CD4-positive, alpha-beta memory T cell (primary cell): Measurements from ENCODE around the gene TMEM154. TPM values are rescaled to one million over a fixed set of nuclear protein-coding genes. Genes with fewer than 3 reads are reported as not detected.

Experiments used
- CTCF ChIA-PET: fragments of 350-600 bp; sonication (Branson Sonifier 250); formaldehyde crosslinking; loops from one replicate; lab custom pipeline; 2021; ENCODE audit warnings: inconsistent platforms; ENCODE audit not compliant: partially characterized antibody; lab: Charles Lee
- POLR2A ChIA-PET: fragments of 350-600 bp; sonication (Branson Sonifier 250); formaldehyde crosslinking; loops from one replicate; lab custom pipeline; 2021; ENCODE audit not compliant: partially characterized antibody; lab: Charles Lee
- DNase-seq, 5 donors: peaks; one replicate each; pipeline versions ENCODE4 v3.0.0 to v3.0.0-alpha.2; 2020 to 2022; ENCODE audit warnings: mixed read lengths in 1 of 5
- H3K27ac ChIP-seq: one replicate; pipeline ENCODE4 v1.7.0; 2013; ENCODE audit warnings: low read depth, low read length
- H3K27me3 ChIP-seq: 2 replicates; pipeline ENCODE4 v1.7.0; 2013; ENCODE audit warnings: mild to moderate bottlenecking, low read length, moderate library complexity; ENCODE audit not compliant: insufficient read depth
- H3K36me3 ChIP-seq: 2 replicates; pipeline ENCODE4 v1.7.0; 2013; ENCODE audit warnings: mild to moderate bottlenecking, low read length, moderate library complexity; ENCODE audit not compliant: insufficient read depth
- H3K4me1 ChIP-seq: 2 replicates; pipeline ENCODE4 v1.7.0; 2013; ENCODE audit warnings: mild to moderate bottlenecking, low read length, moderate library complexity; ENCODE audit not compliant: insufficient read depth
- H3K4me3 ChIP-seq, 2 donors: one replicate each; pipeline ENCODE4 v1.7.0; 2013; ENCODE audit warnings: low read length in 2 of 2, mild to moderate bottlenecking in 1 of 2
- H3K9me3 ChIP-seq, 2 donors: one replicate each; pipeline ENCODE4 v1.7.0; 2013; ENCODE audit warnings: low read length in 2 of 2, control low read depth in 1 of 2; ENCODE audit not compliant: control insufficient read depth in 1 of 2
- H3K27ac Mint-ChIP-seq, 7 donors: one replicate each; pipeline ENCODE4 v1.8.0; 2020 to 2021; ENCODE audit warnings: mixed read lengths in 7 of 7, mild to moderate bottlenecking in 6 of 7, inconsistent platforms in 3 of 7, moderate library complexity in 3 of 7
- H3K27me3 Mint-ChIP-seq, 2 donors: one replicate each; pipeline ENCODE4 v1.8.0; 2020 to 2021; ENCODE audit warnings: mixed read lengths in 2 of 2
- H3K36me3 Mint-ChIP-seq, 2 donors: one replicate each; pipeline ENCODE4 v1.8.0; 2020 to 2021; ENCODE audit warnings: mixed read lengths in 2 of 2, inconsistent platforms in 1 of 2, mild to moderate bottlenecking in 1 of 2
- H3K4me1 Mint-ChIP-seq, 4 donors: one replicate each; pipeline ENCODE4 v1.8.0; 2020 to 2021; ENCODE audit warnings: mixed read lengths in 4 of 4, mild to moderate bottlenecking in 1 of 4
- H3K4me3 Mint-ChIP-seq, 8 donors: one replicate each; pipeline ENCODE4 v1.8.0; 2020 to 2021; ENCODE audit warnings: mixed read lengths in 8 of 8, mild to moderate bottlenecking in 7 of 8, moderate library complexity in 6 of 8, inconsistent platforms in 3 of 8
- H3K9me3 Mint-ChIP-seq, 8 donors: one replicate each; pipeline ENCODE4 v1.8.0; 2020 to 2021; ENCODE audit warnings: mixed read lengths in 8 of 8, mild to moderate bottlenecking in 5 of 8, inconsistent platforms in 3 of 8, moderate library complexity in 1 of 8
- intact Hi-C: fragments of 100-400 bp; cut with micrococcal nuclease; formaldehyde crosslinking; loops from one replicate; pipeline ENCODE4 v1.15.1; 2023
- polyA plus RNA-seq, 2 donors: library from polyadenylated mRNA; unstranded; fragments of 300-500 nt; fragmentation: Illumina TruSeq; gene quantifications; one replicate each; pipeline ENCODE4 v1.2.3, GENCODE V29; 2021
- total RNA-seq, 2 experiments: library from RNA; stranded (reverse); gene quantifications; one replicate each; pipeline ENCODE4 v1.2.3, GENCODE V29; 2021

TMEM154 gene
- total and polyA plus RNA-seq, 4 experiments from 2014 or later, result 35.2 to 46.7 (median 40.3) TPM

DNA sequence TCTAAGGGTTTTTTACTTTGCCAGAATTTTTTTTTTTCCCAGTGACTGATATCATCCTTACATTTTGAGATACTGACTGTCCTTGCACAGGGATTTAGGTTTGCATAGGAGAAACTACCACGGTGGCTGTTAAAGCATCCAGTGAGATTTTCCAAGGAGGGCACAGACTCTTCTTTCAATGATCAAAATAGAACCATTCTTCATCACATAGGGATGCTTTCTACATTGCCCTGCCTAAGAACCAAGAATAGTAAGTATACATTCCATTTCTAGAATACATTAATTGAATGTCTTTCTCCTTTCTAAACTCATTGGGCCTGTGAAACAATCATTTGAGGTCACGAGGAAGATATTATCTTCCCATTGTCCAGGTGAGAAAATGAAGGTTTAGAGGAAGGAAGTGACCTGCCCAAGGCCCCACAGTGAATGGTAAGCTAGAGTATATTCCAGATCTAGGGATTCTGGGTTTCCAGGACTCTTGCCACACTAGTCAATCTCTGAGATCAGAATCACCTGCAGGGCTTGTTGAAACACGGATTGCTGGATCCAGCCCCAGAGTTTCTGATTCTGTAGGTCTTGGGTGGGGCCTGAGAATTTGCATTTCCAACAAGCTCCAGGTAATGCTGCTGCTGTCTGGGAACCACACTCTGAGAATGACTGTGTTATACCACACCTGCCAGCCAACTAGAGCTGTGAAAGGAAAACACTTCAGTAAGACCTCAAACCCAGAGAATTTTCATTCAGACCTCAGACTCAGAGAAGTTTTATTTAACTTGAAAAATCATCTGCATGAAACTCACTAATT is 17.7 kb upstream of the TMEM154 start:
- no peak for DNase-seq
- Mint-ChIP-seq H3K27me3 (no peaks in the 10 kb centered on the region), H3K4me3 (peak overlapping the region in 3 of 8 donors; percentile 6 to 19 (median 7)), H3K9me3 (peaks cover 0 to 8% (median 0%) of the 10 kb centered on the region in 8 donors), H3K36me3 (no peaks in the 10 kb centered on the region), H3K27ac (peak overlapping the region in 5 of 7 donors; percentile 2 to 83 (median 67)), H3K4me1 (peaks cover 10 to 21% (median 14%) of the 10 kb centered on the region in 4 donors)
- CTCF ChIA-PET, result no interaction called here
- intact Hi-C loops, result loop anchor here (1.0 kb wide), 1 partner anchor 18 kb away; the partner anchor contains the start of gene TMEM154
- peaks cover 14% of the 10 kb centered on the region for H3K4me1 ChIP-seq
- no peak overlapping the region for H3K4me3 ChIP-seq
- no peaks in the 10 kb centered on the region for H3K9me3 ChIP-seq
- H3K27ac ChIP-seq, result no peak overlapping the region
- POLR2A ChIA-PET, result interaction anchor here (1.2 kb wide), 1 partner anchor 161 kb away, joined by 5 read pairs; the partner anchor contains the start of gene FBXW7
- H3K36me3 ChIP-seq, result no peaks in the 10 kb centered on the region
- H3K27me3 ChIP-seq, result no peaks in the 10 kb centered on the region

- Histone ChIP-seq H3K4me3 (no peak overlapping the region), H3K4me1 (peaks cover 14% of the 10 kb centered on the region), H3K36me3 (no peaks in the 10 kb centered on the region), H3K27ac (no peak overlapping the region), H3K27me3 (no peaks in the 10 kb centered on the region), H3K9me3 (no peaks in the 10 kb centered on the region)
- CTCF ChIA-PET, result no interaction called here
- intact Hi-C loops, result loop anchor here (1.0 kb wide), 1 partner anchor 18 kb away; the partner anchor contains the start of gene TMEM154
- peak overlapping the region in 5 of 7 donors; percentile 2 to 83 (median 67) for H3K27ac Mint-ChIP-seq
- no peaks in the 10 kb centered on the region for H3K27me3 Mint-ChIP-seq
- H3K4me1 Mint-ChIP-seq, result peaks cover 10 to 21% (median 14%) of the 10 kb centered on the region in 4 donors
- H3K36me3 Mint-ChIP-seq, result no peaks in the 10 kb centered on the region
- peaks cover 0 to 3% (median 0%) of the 10 kb centered on the region in 8 donors for H3K9me3 Mint-ChIP-seq
- POLR2A ChIA-PET, result no interaction called here
- DNase-seq, result peak; percentile 58 to 81 (median 70)
- H3K4me3 Mint-ChIP-seq, result peak overlapping the region in 6 of 8 donors; percentile 0 to 51 (median 10)
Observed at GRCh38 chr4:152696764-152697261, 17.0 kb upstream of the TMEM154 start.

- no peak for DNase-seq
- POLR2A ChIA-PET, result no interaction called here
- peaks cover 10 to 21% (median 14%) of the 10 kb centered on the region in 4 donors for H3K4me1 Mint-ChIP-seq
- CTCF ChIA-PET, result no interaction called here
- Histone ChIP-seq H3K27me3 (no peaks in the 10 kb centered on the region), H3K27ac (no peak overlapping the region), H3K4me3 (no peak overlapping the region), H3K36me3 (no peaks in the 10 kb centered on the region), H3K9me3 (no peaks in the 10 kb centered on the region), H3K4me1 (peaks cover 14% of the 10 kb centered on the region)
- H3K27me3 Mint-ChIP-seq, result peaks cover 3 to 4% of the 10 kb centered on the region in 2 donors
- intact Hi-C loops, result no loop called here
- no peak overlapping the region for H3K27ac Mint-ChIP-seq
- no peaks in the 10 kb centered on the region for H3K36me3 Mint-ChIP-seq
- peaks cover 0 to 2% (median 0%) of the 10 kb centered on the region in 8 donors for H3K9me3 Mint-ChIP-seq
- H3K4me3 Mint-ChIP-seq, result no peak overlapping the region
Observed at GRCh38 chr4:152693871-152694270, 14.1 kb upstream of the TMEM154 start.

DNA sequence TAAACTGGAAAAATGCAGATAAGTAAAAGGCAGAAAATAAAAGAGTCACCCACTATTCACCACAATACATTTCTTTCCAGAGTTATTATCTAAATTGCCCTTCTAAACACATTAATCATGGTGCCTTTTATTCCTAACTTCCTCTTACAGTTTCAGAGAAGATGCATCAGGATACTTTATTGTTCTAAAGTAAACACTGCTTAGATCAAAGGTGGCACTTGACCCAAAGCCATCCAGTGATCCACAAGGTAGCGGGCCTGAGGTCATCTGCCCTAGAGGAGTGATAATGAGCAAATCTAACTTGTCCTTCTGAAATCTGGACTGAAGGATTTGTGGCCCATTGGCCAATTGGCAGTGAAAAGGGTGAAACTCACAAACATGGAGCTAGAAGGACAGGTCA is 12.0 kb upstream of the TMEM154 start:
- Histone ChIP-seq H3K4me1 (peaks cover 3% of the 10 kb centered on the region), H3K4me3 (no peak overlapping the region), H3K27me3 (no peaks in the 10 kb centered on the region), H3K9me3 (no peaks in the 10 kb centered on the region), H3K27ac (no peak overlapping the region), H3K36me3 (no peaks in the 10 kb centered on the region)
- H3K4me3 Mint-ChIP-seq, result no peak overlapping the region
- H3K4me1 Mint-ChIP-seq, result peaks cover 2 to 7% (median 4%) of the 10 kb centered on the region in 4 donors
- ChIA-PET POLR2A (no interaction called here), CTCF (no interaction called here)
- intact Hi-C loops, result no loop called here
- H3K36me3 Mint-ChIP-seq, result no peaks in the 10 kb centered on the region
- peaks cover 0 to 2% (median 0%) of the 10 kb centered on the region in 8 donors for H3K9me3 Mint-ChIP-seq
- DNase-seq, result no peak
- peaks cover 7 to 10% of the 10 kb centered on the region in 2 donors for H3K27me3 Mint-ChIP-seq
- H3K27ac Mint-ChIP-seq, result no peak overlapping the region

GRCh38 chr4:152690706-152691651 is 11.2 kb upstream of the TMEM154 start:
- H3K9me3 ChIP-seq, result no peaks in the 10 kb centered on the region
- DNase-seq, result no peak
- Mint-ChIP-seq H3K9me3 (peaks cover 0 to 2% (median 0%) of the 10 kb centered on the region in 8 donors), H3K4me3 (no peak overlapping the region), H3K36me3 (no peaks in the 10 kb centered on the region), H3K27me3 (peaks cover 7 to 10% of the 10 kb centered on the region in 2 donors), H3K4me1 (peaks cover 0 to 3% (median 1%) of the 10 kb centered on the region in 4 donors), H3K27ac (no peak overlapping the region)
- H3K27me3 ChIP-seq, result no peaks in the 10 kb centered on the region
- intact Hi-C loops, result no loop called here
- H3K27ac ChIP-seq, result no peak overlapping the region
- no peak overlapping the region for H3K4me3 ChIP-seq
- no peaks in the 10 kb centered on the region for H3K4me1 ChIP-seq
- CTCF ChIA-PET, result interaction anchor here (1.5 kb wide), 1 partner anchor 78 kb away, joined by 4 read pairs; no protein-coding TSS in a partner anchor
- no peaks in the 10 kb centered on the region for H3K36me3 ChIP-seq
- POLR2A ChIA-PET, result no interaction called here

DNA sequence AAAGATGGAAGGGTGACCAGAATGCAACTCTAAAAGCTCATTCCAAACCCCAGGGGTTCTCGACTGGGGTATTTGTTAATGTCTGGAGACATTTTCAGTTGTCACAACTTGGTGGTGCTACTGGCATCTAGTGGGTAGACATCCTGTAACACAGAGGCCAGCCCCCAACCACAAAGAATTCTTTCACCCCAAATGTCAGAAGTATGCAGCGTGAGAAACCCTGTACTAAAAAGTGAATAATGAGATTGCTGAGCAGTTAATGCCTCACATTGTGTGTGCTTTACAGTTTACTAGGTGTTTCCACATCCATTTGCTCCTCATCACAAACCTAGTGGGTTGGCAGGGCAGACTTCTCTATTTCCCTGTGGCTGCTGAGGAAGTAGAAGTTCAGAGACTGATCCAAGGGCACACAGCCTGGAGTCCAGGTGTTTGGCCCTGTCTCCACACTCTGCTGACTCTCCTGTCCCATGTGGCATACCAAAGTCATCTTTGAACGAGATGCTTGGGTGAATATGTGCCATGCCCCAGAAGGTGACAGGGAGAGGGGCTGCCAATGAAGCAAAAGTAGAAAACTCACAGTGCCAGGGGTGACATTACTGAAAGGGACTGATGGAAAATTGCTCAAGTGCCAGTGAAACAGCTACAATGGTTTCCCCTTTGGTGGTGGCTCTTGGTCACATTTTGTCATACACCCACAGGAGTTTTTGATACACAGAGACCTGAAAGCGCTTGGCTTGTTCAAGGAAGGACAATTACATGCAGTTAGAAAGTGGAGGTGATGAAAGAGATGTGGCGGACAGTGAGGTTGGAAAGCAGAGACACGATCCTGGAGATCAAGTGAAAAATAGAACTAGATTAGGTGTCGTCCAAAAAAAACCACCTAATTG is 10.1 kb upstream of the TMEM154 start:
- DNase-seq, result no peak
- H3K4me3 ChIP-seq, result no peak overlapping the region
- CTCF ChIA-PET, result interaction anchor here (1.5 kb wide), 1 partner anchor 79 kb away, joined by 4 read pairs; no protein-coding TSS in a partner anchor
- H3K4me1 ChIP-seq, result no peaks in the 10 kb centered on the region
- peaks cover 0 to 3% (median 0%) of the 10 kb centered on the region in 4 donors for H3K4me1 Mint-ChIP-seq
- H3K9me3 Mint-ChIP-seq, result no peaks in the 10 kb centered on the region
- H3K27ac Mint-ChIP-seq, result peak overlapping the region in 1 of 7 donors; percentile 55
- H3K27ac ChIP-seq, result no peak overlapping the region
- H3K4me3 Mint-ChIP-seq, result no peak overlapping the region
- H3K36me3 Mint-ChIP-seq, result no peaks in the 10 kb centered on the region
- H3K27me3 Mint-ChIP-seq, result peaks cover 7 to 10% of the 10 kb centered on the region in 2 donors
- H3K9me3 ChIP-seq, result no peaks in the 10 kb centered on the region
- H3K36me3 ChIP-seq, result no peaks in the 10 kb centered on the region
- H3K27me3 ChIP-seq, result no peaks in the 10 kb centered on the region
- POLR2A ChIA-PET, result no interaction called here
- intact Hi-C loops, result no loop called here
